HUES64 (cell line): Measurements from ENCODE around the gene CD27.

Experiments
- H3K27ac ChIP-seq: 2 replicates; pipeline ENCODE4 v1.7.0; 2013; ENCODE audit warnings: low read depth, low read length, inconsistent platforms
- H3K27me3 ChIP-seq: 2 replicates; pipeline ENCODE4 v1.6.1; 2013; ENCODE audit warnings: mild to moderate bottlenecking, low read length; ENCODE audit not compliant: insufficient read depth
- H3K36me3 ChIP-seq: 2 replicates; pipeline ENCODE4 v1.6.1; 2013; ENCODE audit warnings: mild to moderate bottlenecking, low read length; ENCODE audit not compliant: insufficient read depth
- H3K4me1 ChIP-seq: 2 replicates; pipeline ENCODE4 v1.6.1; 2013; ENCODE audit warnings: mild to moderate bottlenecking, low read length, moderate library complexity; ENCODE audit not compliant: insufficient read depth
- H3K4me3 ChIP-seq: 2 replicates; pipeline ENCODE4 v1.5.1; 2013; ENCODE audit warnings: mild to moderate bottlenecking, low read length, moderate library complexity
- H3K9ac ChIP-seq: 2 replicates; pipeline ENCODE4 v1.6.1; 2013; ENCODE audit warnings: mild to moderate bottlenecking, low read depth, low read length
- H3K9me3 ChIP-seq: 2 replicates; pipeline ENCODE4 v1.6.1; 2013; ENCODE audit warnings: low read depth, low read length; ENCODE audit not compliant: insufficient read depth
- WGBS: fragments of 150-250, 120-280 bp; methylation state at CpG from one replicate; pipeline ENCODE4 v1.1.7; 2013; ENCODE audit warnings: missing lambda C conversion rate; 5-methylcytosine and 5-hydroxymethylcytosine counted together

Gene CD27

GRCh38 chr12:6452245-6452943 is 7.6 kb downstream of the CD27 start:
- Histone ChIP-seq H3K4me1 (peaks cover 38% of the 10 kb centered on the region), H3K27me3 (no peaks in the 10 kb centered on the region), H3K9ac (peak overlapping the region; percentile 65), H3K27ac (peak overlapping the region; percentile 90), H3K9me3 (no peaks in the 10 kb centered on the region), H3K36me3 (no peaks in the 10 kb centered on the region), H3K4me3 (0 out of 2 replicates have a peak overlapping the region, but pooled peaks have one; percentile 40)
- WGBS: 60% methylated on average over 9 of the region's 9 CpGs

- Histone ChIP-seq H3K4me3 (no peak overlapping the region), H3K9me3 (no peaks in the 10 kb centered on the region), H3K27me3 (no peaks in the 10 kb centered on the region), H3K9ac (0 out of 2 replicates have a peak overlapping the region, but pooled peaks have one; percentile 65), H3K27ac (no peak overlapping the region), H3K36me3 (no peaks in the 10 kb centered on the region), H3K4me1 (peaks cover 38% of the 10 kb centered on the region)
- WGBS: 92% methylated on average over 17 of the region's 17 CpGs
These were observed 8.3 kb downstream of the CD27 start for GRCh38 chr12:6452944-6453630.

- Histone ChIP-seq H3K36me3 (peaks cover 21% of the 10 kb centered on the region), H3K27me3 (no peaks in the 10 kb centered on the region), H3K4me3 (no peak overlapping the region), H3K9me3 (no peaks in the 10 kb centered on the region), H3K9ac (no peak overlapping the region), H3K4me1 (peaks cover 11% of the 10 kb centered on the region), H3K27ac (no peak overlapping the region)
- WGBS: 95% methylated on average over 12 of the region's 12 CpGs
These were observed 12.6 kb downstream of the CD27 start for GRCh38 chr12:6457220-6457945.

- H3K36me3 ChIP-seq: peaks cover 31% of the 10 kb centered on the region
- peaks cover under 1% of the 10 kb centered on the region; the same call in 1 of the 2 replicates for H3K4me1 ChIP-seq
- no peaks in the 10 kb centered on the region for H3K27me3 ChIP-seq
- 91% methylated on average over 14 of the region's 14 CpGs for WGBS
- no peak overlapping the region for H3K4me3 ChIP-seq
- no peak overlapping the region for H3K9ac ChIP-seq
- no peak overlapping the region for H3K27ac ChIP-seq
- H3K9me3 ChIP-seq: no peaks in the 10 kb centered on the region
These were observed 13.7 kb downstream of the CD27 start for GRCh38 chr12:6458281-6459003.

GRCh38 chr12:6459004-6459337 is 14.2 kb downstream of the CD27 start:
- Histone ChIP-seq H3K9ac (no peak overlapping the region), H3K4me3 (no peak overlapping the region), H3K36me3 (peaks cover 37% of the 10 kb centered on the region), H3K27me3 (no peaks in the 10 kb centered on the region), H3K27ac (no peak overlapping the region), H3K4me1 (no peaks in the 10 kb centered on the region), H3K9me3 (no peaks in the 10 kb centered on the region)
- whole genome bisulfite sequencing: 97% methylated on average over 2 of the region's 2 CpGs

GRCh38 chr12:6460751-6461371 is 16.1 kb downstream of the CD27 start:
- no peaks in the 10 kb centered on the region for H3K4me1 ChIP-seq
- no peak overlapping the region for H3K27ac ChIP-seq
- H3K9ac ChIP-seq: no peak overlapping the region
- H3K27me3 ChIP-seq: no peaks in the 10 kb centered on the region
- H3K36me3 ChIP-seq: peaks cover 51% of the 10 kb centered on the region
- H3K4me3 ChIP-seq: no peak overlapping the region
- no peaks in the 10 kb centered on the region for H3K9me3 ChIP-seq
- 95% methylated on average over 10 of the region's 10 CpGs for WGBS

GRCh38 chr12:6461401-6462233 is 16.9 kb downstream of the CD27 start:
- WGBS: 95% methylated on average over 15 of the region's 15 CpGs
- Histone ChIP-seq H3K36me3 (peaks cover 52% of the 10 kb centered on the region), H3K9me3 (no peaks in the 10 kb centered on the region), H3K9ac (no peak overlapping the region), H3K4me1 (no peaks in the 10 kb centered on the region), H3K27me3 (no peaks in the 10 kb centered on the region), H3K4me3 (no peak overlapping the region), H3K27ac (no peak overlapping the region)

- 93% methylated on average over 14 of the region's 14 CpGs for WGBS
- H3K27ac ChIP-seq: no peak overlapping the region
- no peak overlapping the region for H3K9ac ChIP-seq
- no peak overlapping the region for H3K4me3 ChIP-seq
- no peaks in the 10 kb centered on the region for H3K4me1 ChIP-seq
- H3K27me3 ChIP-seq: no peaks in the 10 kb centered on the region
- no peaks in the 10 kb centered on the region for H3K9me3 ChIP-seq
- peaks cover 52% of the 10 kb centered on the region for H3K36me3 ChIP-seq
These were observed 17.7 kb downstream of the CD27 start for GRCh38 chr12:6462234-6462995.

GRCh38 chr12:6463216-6463615 is 18.5 kb downstream of the CD27 start:
- H3K4me1 ChIP-seq: no peaks in the 10 kb centered on the region
- peaks cover 55% of the 10 kb centered on the region for H3K36me3 ChIP-seq
- 96% methylated on average over 7 of the region's 7 CpGs for WGBS
- no peak overlapping the region for H3K9ac ChIP-seq
- H3K27ac ChIP-seq: no peak overlapping the region
- H3K27me3 ChIP-seq: no peaks in the 10 kb centered on the region
- H3K4me3 ChIP-seq: no peak overlapping the region
- no peaks in the 10 kb centered on the region for H3K9me3 ChIP-seq
